SIG-M5 treated with dmso at 0.1 percent for 504 hours (cell line): ENCODE results near the gene FDX1.

Source experiments
- DNase-seq: peaks from one replicate; lab custom pipeline; 2025; ENCODE audit not compliant: unreplicated experiment; lab: John Stamatoyannopoulos, UW

FDX1 gene

DNA sequence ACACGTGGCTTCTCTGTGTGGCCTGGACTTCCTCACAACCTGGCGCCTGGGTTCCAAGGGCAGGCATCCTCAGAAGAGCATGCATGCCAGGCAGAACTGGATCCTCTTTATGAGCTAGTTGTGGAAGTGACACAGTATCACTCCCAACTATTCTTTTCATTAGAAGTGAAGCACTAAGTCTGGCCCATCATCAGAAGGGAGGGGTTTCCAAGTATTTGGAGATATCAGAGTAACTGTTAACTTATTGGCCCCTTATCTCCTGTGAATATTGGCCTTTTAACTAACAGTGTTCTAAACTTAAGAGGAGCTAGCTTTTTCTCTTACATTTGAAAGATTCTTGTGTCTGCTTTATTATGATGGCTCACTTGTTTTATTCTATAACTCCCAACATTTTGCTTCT is 35.5 kb downstream of the FDX1 start:
- no peak for DNase-seq

DNA sequence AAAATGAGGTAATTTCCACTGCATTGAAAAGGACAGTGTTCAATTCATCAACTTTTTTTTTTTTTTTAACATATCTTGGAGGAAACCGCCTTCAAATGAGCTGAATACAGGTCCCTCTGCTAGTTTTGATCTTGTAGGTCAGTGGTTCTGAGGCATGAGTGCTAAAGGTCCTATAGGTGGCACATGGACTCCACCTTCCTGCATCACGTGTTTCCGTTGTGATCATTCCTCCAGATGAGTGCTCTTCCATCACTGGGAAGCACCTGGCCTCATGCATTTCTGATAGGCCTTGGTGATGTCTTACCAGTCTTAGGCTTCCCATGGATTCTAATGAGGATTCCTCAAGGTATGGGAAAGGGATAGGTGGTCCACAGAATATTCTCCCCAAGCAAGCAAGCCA is 37.8 kb downstream of the FDX1 start:
- DNase-seq, result no peak

DNA sequence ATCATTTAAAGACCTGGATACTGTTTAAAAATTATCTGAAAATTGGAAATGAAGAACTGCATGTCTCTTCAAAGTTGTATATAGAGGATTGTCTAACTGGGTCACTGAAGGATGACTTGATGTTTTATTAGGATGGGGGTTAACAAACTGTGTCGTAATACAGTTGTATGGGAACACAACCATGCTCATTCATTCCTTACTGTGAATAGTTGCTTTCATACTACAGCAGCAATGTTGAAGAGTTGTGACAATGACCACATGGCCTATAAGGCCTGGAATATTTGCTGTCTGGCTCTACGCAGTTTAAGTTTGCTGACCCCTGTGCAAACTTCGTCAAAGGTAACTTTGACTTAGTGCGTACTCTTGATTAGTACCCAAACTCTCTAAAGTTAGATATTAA is 38.4 kb downstream of the FDX1 start:
- no peak for DNase-seq

DNA sequence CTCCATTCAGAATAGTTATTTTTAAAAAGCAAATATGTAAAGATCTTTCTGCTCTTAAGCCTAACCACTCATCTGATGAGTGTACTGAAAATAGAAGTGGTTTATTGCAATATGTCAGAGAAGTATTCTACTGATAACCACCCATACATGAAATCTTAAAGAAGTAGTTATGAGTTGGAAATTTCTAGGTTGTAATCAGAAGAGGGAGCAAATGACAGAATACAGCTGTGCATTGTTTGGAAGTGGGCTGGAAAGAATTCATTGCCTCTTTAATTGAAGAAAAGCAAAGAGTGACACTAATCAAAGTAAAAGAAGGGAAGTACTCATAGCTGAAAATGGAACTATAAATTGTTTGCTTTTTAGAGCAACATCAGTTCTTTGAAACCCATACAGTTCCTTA is 39.4 kb downstream of the FDX1 start:
- no peak for DNase-seq

DNA sequence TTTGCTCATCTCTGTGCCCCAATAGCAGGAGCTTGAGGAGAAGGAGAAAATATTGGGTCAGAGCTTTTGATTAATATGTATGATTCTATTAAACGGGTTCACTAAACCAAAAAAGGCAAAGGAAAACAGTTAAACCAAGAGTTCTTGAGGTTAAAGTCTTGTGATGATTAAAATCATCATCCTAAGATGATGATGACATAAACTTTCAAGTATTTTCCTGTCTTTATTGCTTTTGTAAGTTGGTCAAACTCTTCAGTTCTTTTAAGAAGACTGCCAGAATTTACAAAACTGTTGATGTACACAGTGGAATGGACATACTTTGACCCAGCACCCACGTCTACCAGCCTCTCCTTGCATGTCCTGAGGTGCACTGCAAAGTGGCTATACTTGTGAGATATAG is 41.0 kb downstream of the FDX1 start:
- no peak for DNase-seq

DNA sequence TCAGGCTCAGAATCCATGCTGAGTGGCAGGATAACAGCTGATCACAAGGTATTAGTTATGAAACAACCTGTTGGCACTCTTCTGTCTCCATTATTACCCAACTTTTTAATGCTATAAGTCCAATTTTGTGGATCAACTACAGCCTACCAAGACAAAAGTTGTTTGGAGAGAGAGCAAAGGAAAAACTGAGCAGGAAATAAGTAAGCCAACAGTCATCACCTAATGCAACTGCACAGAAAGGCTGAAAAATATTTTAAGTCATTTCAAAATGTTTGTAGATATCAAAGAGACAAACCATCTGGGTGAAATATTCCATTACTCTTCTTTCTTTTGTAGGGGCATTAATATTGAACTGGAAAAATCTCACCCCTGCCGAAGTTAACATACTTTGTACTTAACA is 41.6 kb downstream of the FDX1 start:
- DNase-seq, result no peak

DNA sequence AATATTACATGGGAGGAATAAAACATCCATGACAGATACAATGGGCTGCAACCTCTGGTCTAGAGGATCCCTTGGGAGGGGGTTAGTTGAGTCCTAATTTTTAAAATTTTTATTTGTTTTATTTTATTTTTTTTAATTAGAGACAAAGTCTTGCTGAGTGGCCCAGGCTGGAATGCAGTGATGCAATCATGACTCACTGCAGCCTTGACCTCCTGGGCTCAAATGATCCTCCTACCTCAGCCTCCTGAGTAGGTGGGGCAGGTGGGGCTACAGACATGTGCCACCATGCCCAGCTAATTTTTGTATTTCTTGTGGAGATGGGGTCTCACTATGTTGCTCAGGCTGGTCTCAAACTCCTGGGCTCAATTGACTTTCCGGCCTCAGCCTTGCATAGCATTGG is 43.1 kb downstream of the FDX1 start:
- DNase-seq, result no peak

DNA sequence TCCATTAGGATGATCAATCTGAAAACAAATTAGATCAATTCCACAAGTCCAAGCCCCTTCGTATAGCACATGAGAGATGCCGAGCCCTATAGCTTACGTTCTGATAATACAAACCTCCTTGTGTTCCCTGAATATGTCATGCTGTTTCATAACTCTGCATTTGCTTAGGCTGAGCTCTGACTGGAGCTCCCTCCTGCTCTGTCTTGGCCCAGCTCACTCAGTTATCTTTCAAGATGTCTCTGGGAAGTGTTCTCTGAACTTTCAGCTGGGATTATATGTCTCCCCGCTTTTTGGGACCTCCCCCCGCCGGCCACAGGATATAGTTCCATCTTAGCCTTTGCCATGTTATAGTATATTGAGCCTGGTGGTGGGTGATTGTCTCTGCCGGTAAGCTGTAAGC is 44.0 kb downstream of the FDX1 start:
- no peak for DNase-seq

DNA sequence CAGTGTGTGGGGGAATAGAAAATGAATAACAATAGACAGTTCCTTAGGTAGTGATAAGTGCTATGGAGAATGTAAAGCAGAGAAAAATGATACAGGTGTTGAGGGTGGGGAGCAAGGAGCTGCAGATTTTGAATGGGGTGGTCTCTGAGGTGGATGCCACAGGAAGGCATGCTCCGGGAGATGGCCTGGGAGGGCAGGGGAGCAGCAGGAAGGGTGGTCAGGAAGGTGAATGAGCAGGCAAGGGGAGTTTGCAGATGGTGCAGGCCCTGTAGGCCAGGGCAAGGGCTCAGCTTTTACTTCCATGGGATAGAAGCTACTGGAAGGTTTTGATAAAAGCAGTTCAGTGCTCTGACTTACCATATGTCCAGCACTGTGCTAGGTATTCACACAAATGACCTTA is 44.8 kb downstream of the FDX1 start:
- DNase-seq, result no peak

DNA sequence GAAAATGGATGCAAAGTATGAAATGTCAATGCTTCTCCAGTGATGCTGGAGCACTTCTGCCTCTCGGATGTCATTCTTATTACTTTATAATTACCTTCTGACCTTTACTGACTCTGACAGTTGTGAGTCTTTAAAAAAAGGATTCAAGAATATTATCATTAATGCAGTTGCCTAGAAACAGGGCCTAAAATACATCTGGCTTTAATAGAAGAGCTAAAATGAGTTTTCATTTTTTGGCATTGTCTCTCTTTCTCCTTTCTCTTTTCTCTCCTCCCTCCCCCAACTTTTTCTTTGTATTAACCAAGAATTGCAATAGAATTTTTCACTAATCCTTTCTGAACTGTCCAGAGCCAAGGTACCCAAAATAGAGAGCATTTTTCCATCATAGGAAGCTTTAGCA is 45.9 kb downstream of the FDX1 start:
- no peak for DNase-seq

DNA sequence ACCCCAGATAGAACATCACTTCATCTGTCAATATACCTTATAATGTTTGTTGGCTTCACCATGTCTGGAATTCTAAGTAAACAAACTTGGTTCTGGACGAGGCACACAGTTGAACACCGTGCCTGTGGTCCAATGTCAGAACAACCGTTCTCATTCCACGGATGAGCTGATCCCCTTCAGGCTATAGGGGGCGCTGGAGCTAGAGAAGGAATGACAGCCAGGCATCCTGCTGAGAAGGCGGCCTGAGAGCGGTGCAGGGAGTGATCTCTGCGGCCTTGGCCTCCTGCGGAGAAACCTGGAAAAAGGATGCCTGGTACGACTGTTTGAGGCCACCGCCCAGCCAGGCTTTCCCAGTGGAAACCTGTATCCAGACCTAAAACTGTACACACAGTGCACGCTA is 48.7 kb downstream of the FDX1 start:
- no peak for DNase-seq

DNA sequence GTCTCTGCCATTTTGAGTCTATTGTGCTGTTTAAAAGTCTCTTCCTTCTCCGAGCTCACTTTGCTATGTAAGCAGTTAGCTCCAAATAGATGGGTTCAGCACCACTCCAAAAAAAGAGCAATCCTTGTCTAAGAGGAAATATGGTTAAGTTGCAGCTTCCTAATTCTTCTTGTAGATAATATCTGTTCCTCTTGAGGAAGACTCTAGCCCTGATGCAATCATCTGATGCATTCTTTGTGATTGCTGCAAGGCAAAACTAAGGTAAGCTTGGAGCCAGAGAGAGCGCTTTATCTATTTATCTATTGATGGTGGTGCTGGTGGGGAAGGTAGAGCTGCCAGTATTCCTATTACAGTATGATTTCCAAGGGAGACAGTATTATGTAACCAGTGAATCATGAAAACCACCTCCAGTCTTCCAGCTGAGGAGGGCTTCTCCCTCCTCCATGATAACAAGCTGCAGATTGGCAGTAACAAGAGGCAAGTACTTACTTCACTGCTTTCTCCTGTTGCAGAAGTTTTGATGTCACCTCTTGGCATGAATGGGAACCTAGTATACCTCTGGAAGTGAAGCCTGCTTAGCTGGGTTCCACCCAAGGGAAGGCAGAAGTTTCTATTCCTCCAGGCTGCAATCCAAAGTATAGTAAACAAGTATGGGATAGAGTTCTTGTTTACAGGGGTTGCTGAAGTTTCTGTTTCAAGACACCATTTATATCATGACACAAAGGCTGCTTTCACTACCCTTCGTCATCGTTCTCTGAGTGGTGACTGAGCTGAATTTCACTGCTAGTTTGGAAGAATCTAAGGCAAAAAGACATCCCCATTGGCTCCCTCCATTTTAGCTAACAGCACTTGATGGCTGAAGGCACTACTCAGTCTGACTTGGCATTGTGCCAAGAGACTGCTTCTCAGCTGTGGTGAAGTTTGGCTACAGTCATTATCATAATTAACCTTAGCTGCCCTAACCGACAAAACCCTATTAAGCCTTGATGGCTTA is 49.7 kb downstream of the FDX1 start:
- DNase-seq, result peak; percentile 85

DNA sequence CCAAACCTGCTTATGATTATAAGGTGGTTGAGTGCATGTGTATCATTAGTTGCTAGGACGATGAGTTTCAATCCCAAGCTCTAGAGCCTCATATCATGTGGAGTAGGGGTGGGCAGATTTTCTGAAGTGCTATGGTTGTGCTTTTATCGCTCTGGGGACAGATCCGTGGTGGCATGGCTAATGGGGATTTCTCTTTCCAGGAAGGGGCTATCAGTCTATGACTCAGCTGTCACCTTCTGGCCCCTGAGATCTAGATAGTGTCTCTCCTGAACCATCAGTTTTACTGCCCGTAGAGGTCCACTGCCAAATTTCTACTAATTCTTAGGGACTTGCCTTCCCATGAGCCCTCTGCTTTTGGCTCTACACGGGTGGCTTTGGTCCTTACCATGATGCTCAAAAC is 51.8 kb downstream of the FDX1 start:
- no peak for DNase-seq

DNA sequence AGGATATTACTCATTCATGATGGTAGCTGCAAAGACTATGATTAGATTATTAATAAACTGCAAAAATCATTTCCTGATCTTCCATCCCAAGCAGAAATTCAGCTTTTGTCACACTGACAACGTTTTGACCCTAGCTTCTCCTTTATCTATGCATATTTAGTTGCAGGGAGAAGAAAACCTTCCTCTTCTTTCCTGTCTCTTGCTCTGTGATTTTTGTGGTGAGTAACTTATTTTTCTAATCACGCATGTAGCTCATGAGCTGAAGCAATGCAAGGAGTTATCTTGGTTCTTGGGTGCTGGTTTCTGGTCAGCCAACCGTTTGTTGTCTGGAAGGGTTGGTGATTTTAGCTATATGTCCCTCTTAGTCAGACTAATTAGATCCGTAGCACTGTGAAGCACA is 56.4 kb downstream of the FDX1 start:
- no peak for DNase-seq

DNA sequence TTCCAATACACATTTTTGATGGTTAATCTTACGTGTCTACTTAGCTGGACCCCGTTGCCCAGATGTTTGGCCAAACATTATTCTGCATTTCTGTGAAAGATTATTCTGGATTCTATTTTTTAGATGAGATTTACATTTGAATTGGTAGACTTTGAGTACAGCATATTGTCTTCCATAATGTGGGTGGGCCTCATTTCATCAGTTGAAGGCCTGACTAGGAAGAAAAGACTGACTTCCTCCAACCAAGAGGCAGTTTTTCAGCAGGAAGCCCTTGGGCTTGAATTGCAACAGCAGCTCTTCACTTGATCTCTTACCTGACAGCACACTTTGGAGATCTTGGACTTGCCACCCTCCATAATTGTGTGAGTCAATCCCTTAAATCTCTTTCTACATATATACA is 58.7 kb downstream of the FDX1 start:
- no peak for DNase-seq

DNA sequence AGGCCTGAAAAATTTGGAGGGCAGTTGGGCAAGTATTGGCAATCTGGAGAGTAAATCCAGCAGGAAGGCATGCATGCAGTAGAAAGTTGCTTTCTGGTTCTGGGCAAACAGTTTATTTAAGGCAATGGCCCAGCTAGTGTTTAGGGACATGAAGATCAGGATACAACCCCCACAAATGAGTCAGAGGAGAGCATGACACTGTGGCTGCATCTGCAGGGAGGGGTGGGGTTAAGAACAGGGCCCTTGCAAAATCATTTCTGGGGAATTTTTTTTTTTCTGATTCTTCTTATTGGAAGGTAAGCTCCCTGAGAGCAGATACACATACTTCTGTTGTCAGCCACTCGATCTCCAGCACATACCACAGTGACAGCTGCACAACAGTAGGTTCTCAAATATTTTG is 61.1 kb downstream of the FDX1 start:
- peak; percentile 71 for DNase-seq

DNA sequence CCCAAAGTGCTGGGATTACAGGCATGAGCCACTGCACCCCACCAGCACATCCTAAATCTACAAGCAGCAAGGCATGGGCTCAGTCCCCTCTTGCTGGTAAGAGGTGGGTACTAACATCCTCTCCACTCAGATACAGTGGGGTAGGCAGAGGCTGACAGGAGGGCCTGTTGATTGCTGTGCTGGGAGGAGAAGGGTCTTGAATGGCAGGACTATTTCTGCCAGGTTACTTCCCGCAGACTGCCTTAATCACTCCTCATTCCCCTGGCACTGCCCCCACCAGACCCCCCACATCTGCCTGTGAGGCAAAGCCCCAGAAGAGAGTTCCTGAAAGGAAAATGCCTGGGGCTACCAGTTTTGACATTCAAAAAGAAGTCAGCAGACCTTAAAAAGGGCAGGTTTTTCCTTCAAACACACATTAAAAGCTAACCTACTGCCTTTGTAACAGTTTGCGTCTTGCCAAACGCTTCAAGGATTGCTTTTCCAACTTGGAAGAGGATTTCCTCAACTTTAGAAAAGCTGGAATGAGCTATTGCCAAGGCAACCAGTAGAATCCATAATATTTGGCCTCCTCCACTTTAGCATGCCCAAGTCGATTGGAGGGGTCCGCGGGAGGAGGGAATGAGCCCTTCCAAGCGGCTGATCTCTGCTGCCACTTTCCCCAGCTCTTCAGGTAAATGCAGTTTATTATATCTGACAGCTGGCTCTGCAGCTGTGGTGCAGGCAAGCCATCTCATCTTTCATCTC is 62.0 kb downstream of the FDX1 start:
- DNase-seq, result no peak

DNA sequence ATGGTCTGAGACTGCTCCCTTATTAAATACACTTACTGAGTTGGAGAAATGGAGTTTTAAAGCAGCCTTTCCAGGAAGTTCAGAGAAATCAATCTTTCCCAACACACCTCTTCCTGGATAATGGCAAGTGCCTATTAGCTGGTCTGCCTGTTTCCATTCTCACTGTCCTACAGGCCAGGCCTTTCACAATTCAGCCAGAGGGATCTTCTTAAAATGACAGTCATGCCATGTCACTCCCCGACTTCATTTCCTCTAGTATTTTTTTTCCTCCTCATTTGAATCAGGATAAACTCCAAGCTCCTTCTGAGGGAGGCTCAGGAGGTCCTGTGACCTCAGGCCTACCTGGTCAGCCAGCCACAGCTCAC is 62.6 kb downstream of the FDX1 start:
- no peak for DNase-seq

DNA sequence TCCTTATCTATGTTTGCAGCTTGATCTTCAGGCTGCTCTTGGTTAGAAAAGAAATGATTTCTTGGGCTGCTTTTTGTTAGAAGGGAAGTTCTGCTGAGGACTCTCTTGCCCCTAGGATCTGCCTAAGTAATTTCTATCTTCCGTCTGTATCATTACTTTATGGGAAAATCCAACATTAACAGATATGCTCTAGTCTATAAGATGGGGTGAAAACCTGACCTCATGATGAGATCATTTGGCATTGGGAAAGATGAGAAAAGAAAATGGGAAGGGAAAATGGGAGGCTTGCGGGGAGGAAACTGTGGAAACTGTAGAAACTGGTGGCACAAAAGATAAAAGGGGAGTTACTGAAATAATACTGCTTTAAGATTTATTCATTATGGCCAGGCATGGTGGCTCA is 63.6 kb downstream of the FDX1 start:
- no peak for DNase-seq

DNA sequence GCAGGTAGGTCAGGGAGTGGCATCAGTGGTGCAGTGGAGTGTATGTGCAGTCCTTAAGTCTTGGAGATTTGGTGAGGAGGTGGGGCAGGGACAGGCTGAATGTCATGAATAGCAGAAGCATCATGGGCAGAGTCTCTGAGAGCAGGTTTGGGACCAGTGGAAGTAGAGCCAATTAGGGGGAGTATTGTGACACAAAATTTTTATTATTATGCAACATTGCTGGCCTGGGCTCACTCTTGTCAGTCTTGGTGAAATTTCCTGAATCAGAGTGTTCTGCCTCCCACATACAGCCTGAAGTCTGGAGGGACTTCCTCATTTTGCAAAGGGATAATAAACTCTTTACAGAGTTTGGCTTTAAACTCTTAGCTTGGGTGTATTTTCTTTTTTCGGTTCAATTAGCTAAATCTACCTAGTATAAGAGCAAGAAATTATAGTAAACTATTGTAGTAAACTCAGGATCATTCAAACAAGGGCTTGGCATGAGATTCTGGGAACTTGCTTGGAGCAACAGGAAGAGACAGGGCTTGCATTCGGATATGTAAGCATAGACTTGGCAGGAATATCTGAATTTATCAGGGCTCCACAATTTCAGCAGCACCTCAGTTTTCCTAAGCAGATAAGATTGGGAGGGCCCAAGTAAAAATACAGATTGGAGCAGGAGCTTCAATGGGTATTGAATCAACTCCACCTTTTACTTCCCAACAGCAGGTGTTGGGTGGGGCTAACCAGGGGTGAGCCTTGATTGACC is 67.7 kb downstream of the FDX1 start:
- DNase-seq, result peak; percentile 73

DNA sequence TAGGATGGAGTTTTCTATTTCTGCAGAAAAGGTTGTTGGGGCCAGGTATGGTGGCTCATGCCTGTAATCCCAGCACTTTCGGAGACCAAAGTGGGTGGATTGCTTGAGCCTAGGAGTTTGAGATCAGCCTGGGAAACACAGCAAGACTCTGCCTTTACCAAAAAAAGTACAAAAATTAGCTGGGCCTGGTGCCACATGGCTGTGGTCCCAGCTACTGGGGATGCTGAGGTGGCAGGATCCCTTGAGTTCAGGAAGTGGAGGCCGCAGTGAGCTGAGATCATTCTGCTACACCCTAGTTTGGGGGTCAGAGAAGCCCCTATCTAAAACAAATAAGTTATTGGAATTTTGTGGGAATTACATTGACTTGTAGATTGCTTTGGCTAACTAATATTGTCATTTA is 71.7 kb downstream of the FDX1 start:
- no peak for DNase-seq
